H1 (cell line): ENCODE measurements around the gene NPY1R. TPM values are rescaled to one million over a fixed set of nuclear protein-coding genes. Genes with fewer than 3 reads are reported as not detected.

ENCODE experiments used
- CTCF ChIA-PET: fragments of 300-600 bp; sonication (Branson Sonifier 250); formaldehyde crosslinking; loops from one replicate; lab custom pipeline; 2021; ENCODE audit not compliant: partially characterized antibody; lab: Charles Lee
- POLR2A ChIA-PET: fragments of 300-600 bp; sonication (Branson Sonifier 250); formaldehyde crosslinking; loops from one replicate; lab custom pipeline; 2021; ENCODE audit warnings: inconsistent platforms; ENCODE audit not compliant: partially characterized antibody; lab: Charles Lee
- DNase-seq, 2 experiments: peaks; one replicate each; pipeline versions ENCODE4 v3.0.0 to v3.0.0-alpha.2; 2010 to 2022; ENCODE audit warnings: low spot score in 2 of 2, low read depth in 1 of 2, mixed read lengths in 1 of 2
- FAIRE-seq: peaks from 2 replicates; lab custom pipeline; 2011; peaks lifted over from hg19 to GRCh38; lab: Jason Lieb, UNC
- H2AFZ ChIP-seq: 2 replicates; pipeline ENCODE4 v1.8.1; 2012; ENCODE audit warnings: low read length, inconsistent platforms
- H2AK5ac ChIP-seq: 2 replicates; pipeline ENCODE4 v1.6.1; 2013; ENCODE audit warnings: low read depth, low read length
- H2BK120ac ChIP-seq: replicated peaks from 2 replicates; pipeline ENCODE3; 2013; ENCODE audit warnings: low read depth, low read length, inconsistent platforms
- H2BK12ac ChIP-seq: 2 replicates; pipeline ENCODE4 v1.6.1; 2013; ENCODE audit warnings: low read depth, low read length
- H2BK15ac ChIP-seq: 2 replicates; pipeline ENCODE4 v1.6.1; 2013; ENCODE audit warnings: low read length
- H2BK20ac ChIP-seq: 2 replicates; pipeline ENCODE4 v1.6.1; 2013; ENCODE audit warnings: low read length
- H2BK5ac ChIP-seq: 2 replicates; pipeline ENCODE4 v1.6.1; 2013; ENCODE audit warnings: low read depth, low read length
- H3K14ac ChIP-seq: 2 replicates; pipeline ENCODE4 v1.6.1; 2013; ENCODE audit warnings: inconsistent platforms; ENCODE audit not compliant: insufficient read length
- H3K18ac ChIP-seq: 2 replicates; pipeline ENCODE4 v1.6.1; 2013; ENCODE audit warnings: low read length; ENCODE audit errors: extremely low read depth
- H3K23ac ChIP-seq: 2 replicates; pipeline ENCODE4 v1.6.1; 2013; ENCODE audit warnings: inconsistent platforms; ENCODE audit not compliant: insufficient read length
- H3K23me2 ChIP-seq: 2 replicates; pipeline ENCODE4 v1.6.1; 2013; ENCODE audit warnings: low read depth, low read length
- H3K27ac ChIP-seq: 2 replicates; pipeline ENCODE4 v1.6.1; 2011; ENCODE audit warnings: low read depth, low read length, inconsistent platforms
- H3K27me3 ChIP-seq, 4 experiments: replicated peaks in 1 of 4; 1 replicate in 1 of 4; 2 replicates in 3 of 4; pipeline versions ENCODE4 v1.6.1 to v1.8.1; 2011 to 2013; ENCODE audit warnings: low read length in 3 of 4, mild to moderate bottlenecking in 3 of 4, inconsistent platforms in 2 of 4, mixed read lengths in 2 of 4, moderate library complexity in 1 of 4; ENCODE audit not compliant: control insufficient read depth in 3 of 4, insufficient read depth in 3 of 4; ENCODE audit errors: extremely low read depth in 1 of 4
- H3K36me3 ChIP-seq, 4 experiments: 2 replicates each; pipeline versions ENCODE4 v1.6.1 to v1.8.1; 2011 to 2013; ENCODE audit warnings: mild to moderate bottlenecking in 4 of 4, low read length in 3 of 4, moderate library complexity in 2 of 4, control low read depth in 1 of 4, inconsistent platforms in 1 of 4; ENCODE audit not compliant: insufficient read depth in 4 of 4, control insufficient read depth in 2 of 4
- H3K4ac ChIP-seq: replicated peaks from 2 replicates; pipeline ENCODE3; 2013; ENCODE audit warnings: low read length, low read depth, mixed read lengths, inconsistent platforms; ENCODE audit not compliant: insufficient read length
- H3K4me1 ChIP-seq, 4 experiments: replicated peaks in 1 of 4; 1 replicate in 1 of 4; 2 replicates in 3 of 4; pipeline versions ENCODE4 v1.6.1 to v1.8.1; 2011 to 2013; ENCODE audit warnings: low read length in 3 of 4, inconsistent platforms in 2 of 4, mixed read lengths in 1 of 4; ENCODE audit not compliant: insufficient read depth in 4 of 4, control insufficient read depth in 3 of 4
- H3K4me2 ChIP-seq, 2 experiments: 2 replicates each; pipeline versions ENCODE4 v1.6.1 to v1.8.1; 2011 to 2013; ENCODE audit warnings: low read depth in 2 of 2, low read length in 2 of 2, control low read depth in 1 of 2, inconsistent platforms in 1 of 2, mild to moderate bottlenecking in 1 of 2; ENCODE audit not compliant: insufficient read depth in 1 of 2
- H3K4me3 ChIP-seq, 4 experiments: fragments of 200-600, 300-600 bp in 1 of 4; sonication (generic), shearing (Covaris generic), sonication (Bioruptor Twin) in 1 of 4; 2 replicates each; pipeline versions ENCODE4 v1.5.1 to v1.8.1; 2011 to 2016; ENCODE audit warnings: low read length in 4 of 4, low read depth in 3 of 4, control low read depth in 2 of 4, inconsistent platforms in 2 of 4, mild to moderate bottlenecking in 2 of 4, mixed read lengths in 1 of 4, moderate library complexity in 1 of 4; ENCODE audit not compliant: insufficient read depth in 2 of 4; ENCODE audit errors: extremely low read depth in 1 of 4
- H3K56ac ChIP-seq: replicated peaks from 2 replicates; pipeline ENCODE3; 2013; ENCODE audit warnings: low read depth, mild to moderate bottlenecking, mixed read lengths, low read length, inconsistent platforms; ENCODE audit not compliant: insufficient read length
- H3K79me1 ChIP-seq: 2 replicates; pipeline ENCODE4 v1.6.1; 2013; ENCODE audit warnings: low read depth, low read length, control low read depth
- H3K79me2 ChIP-seq, 2 experiments: 2 replicates each; pipeline versions ENCODE4 v1.6.1 to v1.8.1; 2012 to 2013; ENCODE audit warnings: low read length in 2 of 2, mild to moderate bottlenecking in 2 of 2, inconsistent platforms in 1 of 2; ENCODE audit not compliant: insufficient read depth in 2 of 2, control insufficient read depth in 1 of 2
- H3K9ac ChIP-seq, 4 experiments: replicated peaks in 1 of 4; 1 replicate in 1 of 4; 2 replicates in 3 of 4; pipeline versions ENCODE4 v1.6.1 to v1.8.1; 2011 to 2013; ENCODE audit warnings: low read depth in 3 of 4, low read length in 3 of 4, control low read depth in 2 of 4, mild to moderate bottlenecking in 2 of 4, moderate library complexity in 2 of 4, inconsistent platforms in 1 of 4; ENCODE audit errors: extremely low read depth in 1 of 4
- H3K9me3 ChIP-seq, 2 experiments: 2 replicates each; pipeline versions ENCODE4 v1.6.1 to v1.8.1; 2012 to 2013; ENCODE audit warnings: mild to moderate bottlenecking in 2 of 2, moderate library complexity in 2 of 2, control low read depth in 1 of 2, inconsistent platforms in 1 of 2, low read depth in 1 of 2, low read length in 1 of 2, mixed read lengths in 1 of 2; ENCODE audit not compliant: insufficient read depth in 2 of 2
- H4K20me1 ChIP-seq, 2 experiments: replicated peaks in 1 of 2; 2 replicates each; pipeline versions ENCODE3 to v1.8.1; 2011 to 2013; ENCODE audit warnings: inconsistent platforms in 2 of 2, low read length in 2 of 2, mild to moderate bottlenecking in 1 of 2; ENCODE audit not compliant: insufficient read depth in 2 of 2, control insufficient read depth in 1 of 2
- H4K5ac ChIP-seq: 2 replicates; pipeline ENCODE4 v1.6.1; 2013; ENCODE audit warnings: low read length, low read depth, mixed read lengths, inconsistent platforms; ENCODE audit not compliant: insufficient read length
- H4K8ac ChIP-seq: 2 replicates; pipeline ENCODE4 v1.8.0; 2013; ENCODE audit warnings: mild to moderate bottlenecking, moderate library complexity, low read length, inconsistent platforms; ENCODE audit not compliant: insufficient read depth; ENCODE audit errors: extremely low read depth
- H4K91ac ChIP-seq: replicated peaks from 2 replicates; pipeline ENCODE3; 2013; ENCODE audit warnings: low read length, mixed read lengths, inconsistent platforms; ENCODE audit not compliant: insufficient read length
- EGR1 ChIP-seq: IDR thresholded peaks from 2 replicates; pipeline ENCODE4 v1.6.1; 2011; ENCODE audit warnings: low read depth, low read length, borderline replicate concordance
- EZH2 ChIP-seq: fragments of 200-600 bp; sonication (generic); IDR thresholded peaks from 2 replicates; pipeline ENCODE4 v1.7.1; 2012; ENCODE audit warnings: low read depth, mild to moderate bottlenecking, moderate library complexity, low read length, inconsistent platforms; ENCODE audit not compliant: severe bottlenecking
- KDM4A ChIP-seq: IDR thresholded peaks from one replicate; pipeline ENCODE4 v1.7.1; 2012; ENCODE audit warnings: low read depth, mild to moderate bottlenecking, moderate library complexity, low read length, inconsistent platforms; ENCODE audit not compliant: severe bottlenecking
- KDM5A ChIP-seq: fragments of 200-600 bp; IDR thresholded peaks from 2 replicates; pipeline ENCODE4 v1.7.1; 2012; ENCODE audit warnings: mild to moderate bottlenecking, low read length, inconsistent platforms, mixed read lengths
- MAFK ChIP-seq: IDR thresholded peaks from 2 replicates; pipeline ENCODE4 v1.6.1; 2012; ENCODE audit warnings: low read depth, mild to moderate bottlenecking, improper control_type of control experiment, low read length
- NRF1 ChIP-seq: IDR thresholded peaks from 2 replicates; pipeline ENCODE4 v1.6.1; 2011; ENCODE audit warnings: mild to moderate bottlenecking, low read depth, low read length, improper control_type of control experiment
- SAP30 ChIP-seq: fragments of 300-600 bp; sonication (generic); IDR thresholded peaks from 2 replicates; pipeline ENCODE4 v1.7.1; 2012; ENCODE audit warnings: low read length, moderate library complexity, mild to moderate bottlenecking, inconsistent platforms; ENCODE audit not compliant: insufficient read depth, insufficient replicate concordance
- SIRT6 ChIP-seq: IDR thresholded peaks from one replicate; pipeline ENCODE4 v1.7.1; 2012; ENCODE audit warnings: low read length, inconsistent platforms
- SIX5 ChIP-seq: IDR thresholded peaks from 2 replicates; pipeline ENCODE4 v1.6.1; 2011; ENCODE audit warnings: mild to moderate bottlenecking, low read depth, low read length
- TAF1 ChIP-seq: IDR thresholded peaks from 2 replicates; pipeline ENCODE4 v1.6.1; 2011; ENCODE audit warnings: mild to moderate bottlenecking, low read depth, low read length
- TCF12 ChIP-seq: IDR thresholded peaks from 2 replicates; pipeline ENCODE4 v1.6.1; 2011; ENCODE audit warnings: low read depth, mild to moderate bottlenecking, low read length
- ZNF274 ChIP-seq: IDR thresholded peaks from 2 replicates; pipeline ENCODE4 v1.7.0; 2012; ENCODE audit warnings: low read length, borderline replicate concordance; ENCODE audit errors: extremely low read depth
- WGBS, 2 experiments: shearing (Covaris generic) in 1 of 2; methylation state at CpG; one replicate each; pipeline versions ENCODE4 v1.1.6 to v1.1.7; 2013 to 2015; ENCODE audit warnings: low lambda C conversion rate in 2 of 2, mixed read lengths in 2 of 2, inconsistent platforms in 1 of 2, low coverage in 1 of 2, missing lambda C conversion rate in 1 of 2; ENCODE audit not compliant: insufficient replicate concordance in 2 of 2, insufficient coverage in 1 of 2, insufficient read length in 1 of 2; ENCODE audit errors: extremely low coverage in 1 of 2, missing lambda C conversion rate in 1 of 2; 5-methylcytosine and 5-hydroxymethylcytosine counted together
- polyA plus RNA-seq, 7 experiments: library from polyadenylated mRNA; depleted of rRNA in 3 of 7; stranded (reverse) in 5 of 7; unstranded in 2 of 7; fragments of >200 nt in 5 of 7; fragments of 200-250 nt in 2 of 7; gene quantifications; 1 replicate in 5 of 7; 2 replicates in 1 of 7; 4 replicates in 1 of 7; pipeline versions ENCODE4 v1.2.1 to v1.2.3, GENCODE V29; 2011 to 2013; ENCODE audit warnings: missing spikeins in 2 of 7, mixed read lengths in 2 of 7
- total RNA-seq: library from RNA; stranded (reverse); fragmentation: NEBNext Ultra II Directional; extraction: Animal tissue kit (Norgen Biotek cat#: 25700); gene quantifications from 2 replicates; pipeline ENCODE4 v1.2.1, GENCODE V29; 2021
- TF ChIP-seq, protein P1 (sequence below): IDR thresholded peaks from 2 replicates; pipeline ENCODE4 v1.6.1; 2012; ENCODE audit warnings: low read length, inconsistent platforms

The NPY1R gene
- total and polyA plus RNA-seq, 2 of the 8 experiments (the other 6 are each of a cell fraction or from before 2014, with no cell fraction given): 5.9 to 6.3 TPM

- H2AFZ ChIP-seq: no peak overlapping the region
- DNase-seq (no peak), FAIRE-seq (no peak)
- no peak overlapping the region for H3K4ac ChIP-seq
- no peak overlapping the region for H3K27ac ChIP-seq
- no peak overlapping the region for H3K23ac ChIP-seq
- no peak overlapping the region for H2AK5ac ChIP-seq
- peaks cover 0 to 3% (median 0%) of the 10 kb centered on the region in 4 experiments; a peak in 1 of 7 replicates for H3K4me1 ChIP-seq
- no peak overlapping the region for H4K8ac ChIP-seq
- no peak overlapping the region for H3K14ac ChIP-seq
- H3K27me3 ChIP-seq: no peaks in the 10 kb centered on the region
- H3K9me3 ChIP-seq: peaks cover 25 to 27% of the 10 kb centered on the region in 2 experiments
- H3K4me3 ChIP-seq: no peak overlapping the region
- H2BK15ac ChIP-seq: no peak overlapping the region
- H4K5ac ChIP-seq: no peak overlapping the region
- no peak overlapping the region for H4K91ac ChIP-seq
- H3K36me3 ChIP-seq: 0 out of 8 replicates have a peak, but pooled peaks cover 0 to 3% (median 0%) of the 10 kb centered on the region in 4 experiments
- H2BK120ac ChIP-seq: no peak overlapping the region
- H3K79me2 ChIP-seq: no peaks in the 10 kb centered on the region
- TF ChIP-seq EZH2 (no peak), KDM5A (no peak), MAFK (no peak), SIRT6 (no peak), TAF1 (no peak), KDM4A (no peak), SAP30 (no peak), TCF12 (no peak), ZNF274 (no peak), SIX5 (no peak), EGR1 (no peak), NRF1 (no peak)
- TF ChIP-seq, protein P1, sequence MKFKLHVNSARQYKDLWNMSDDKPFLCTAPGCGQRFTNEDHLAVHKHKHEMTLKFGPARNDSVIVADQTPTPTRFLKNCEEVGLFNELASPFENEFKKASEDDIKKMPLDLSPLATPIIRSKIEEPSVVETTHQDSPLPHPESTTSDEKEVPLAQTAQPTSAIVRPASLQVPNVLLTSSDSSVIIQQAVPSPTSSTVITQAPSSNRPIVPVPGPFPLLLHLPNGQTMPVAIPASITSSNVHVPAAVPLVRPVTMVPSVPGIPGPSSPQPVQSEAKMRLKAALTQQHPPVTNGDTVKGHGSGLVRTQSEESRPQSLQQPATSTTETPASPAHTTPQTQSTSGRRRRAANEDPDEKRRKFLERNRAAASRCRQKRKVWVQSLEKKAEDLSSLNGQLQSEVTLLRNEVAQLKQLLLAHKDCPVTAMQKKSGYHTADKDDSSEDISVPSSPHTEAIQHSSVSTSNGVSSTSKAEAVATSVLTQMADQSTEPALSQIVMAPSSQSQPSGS: no peak
- CTCF ChIA-PET: interaction anchor here (1.0 to 1.6 kb wide), 6 partner anchors 9 to 269 kb away, joined by 3 to 4 read pairs (median 3); no protein-coding TSS in a partner anchor
- POLR2A ChIA-PET: interaction anchor here (1.6 kb wide), 1 partner anchor 15 kb away, joined by 6 read pairs; the partner anchor contains the start of gene NPY1R
- WGBS, 2 experiments: 100% methylated on average over 1 of the region's 1 CpG; no CpG with 5 or more reads in 1 of the 2 experiments
- no peak overlapping the region for H2BK20ac ChIP-seq
- no peak overlapping the region for H3K9ac ChIP-seq
- H3K56ac ChIP-seq: no peak overlapping the region
- no peak overlapping the region for H2BK12ac ChIP-seq
- no peak overlapping the region for H3K4me2 ChIP-seq
- no peak overlapping the region for H3K18ac ChIP-seq
- no peak overlapping the region for H2BK5ac ChIP-seq
- no peaks in the 10 kb centered on the region for H4K20me1 ChIP-seq
- H3K79me1 ChIP-seq: no peaks in the 10 kb centered on the region
- H3K23me2 ChIP-seq: no peaks in the 10 kb centered on the region
Observed at GRCh38 chr4:163317110-163317509, 15.3 kb downstream of the NPY1R start.
